A673 (cell line): ENCODE results near the gene NELL1. TPM values are rescaled to one million over a fixed set of nuclear protein-coding genes. Genes with fewer than 3 reads are reported as not detected.

Experiments
- BruUV-seq: library from RNA; stranded (reverse); fragments of 400-500 nt; replicated peaks from 2 replicates; lab custom pipeline; 2021; lab: Mats Ljungman, UMichigan
- CTCF ChIA-PET: fragments of 300-600 bp; sonication (Branson Sonifier 250); formaldehyde crosslinking; loops from one replicate; lab custom pipeline; 2022; ENCODE audit warnings: antibody characterized with exemption; lab: Charles Lee
- POLR2A ChIA-PET: fragments of 300-600 bp; sonication (Branson Sonifier 250); formaldehyde crosslinking; loops from one replicate; lab custom pipeline; 2022; ENCODE audit warnings: antibody characterized with exemption; ENCODE audit not compliant: low non-redundant PET; lab: Charles Lee
- DNase-seq: peaks from one replicate; pipeline ENCODE4 v3.0.0-alpha.2; 2015; ENCODE audit warnings: low spot score
- H3K27ac ChIP-seq: fragments of 200-600 bp; sonication (generic); 2 replicates; pipeline ENCODE4 v1.5.1; 2016; ENCODE audit warnings: mixed run types, low read depth, mild to moderate bottlenecking, mixed read lengths, antibody characterized with exemption, low read length; ENCODE audit not compliant: poor library complexity, severe bottlenecking
- H3K27me3 ChIP-seq: fragments of 200-600 bp; sonication (generic); replicated peaks from 2 replicates; pipeline ENCODE4 v1.6.1; 2017; ENCODE audit warnings: mixed run types, low read depth, mild to moderate bottlenecking, mixed read lengths, antibody characterized with exemption, low read length; ENCODE audit not compliant: insufficient read depth, poor library complexity
- H3K36me3 ChIP-seq: fragments of 200-600 bp; sonication (generic); 2 replicates; pipeline ENCODE4 v1.6.1; 2016; ENCODE audit warnings: mixed run types, mild to moderate bottlenecking, mixed read lengths, antibody characterized with exemption, low read length; ENCODE audit not compliant: insufficient read depth, poor library complexity, severe bottlenecking
- H3K4me1 ChIP-seq: fragments of 200-600 bp; sonication (generic); 2 replicates; pipeline ENCODE4 v1.6.1; 2017; ENCODE audit warnings: mixed run types, mild to moderate bottlenecking, mixed read lengths, antibody characterized with exemption, low read length; ENCODE audit not compliant: insufficient read depth, poor library complexity, severe bottlenecking
- H3K4me3 ChIP-seq: fragments of 200-600 bp; sonication (generic); 2 replicates; pipeline ENCODE4 v1.5.1; 2016; ENCODE audit warnings: low read depth, mixed run types, mild to moderate bottlenecking, mixed read lengths, low read length; ENCODE audit not compliant: poor library complexity, severe bottlenecking
- H3K9me3 ChIP-seq: fragments of 200-600 bp; sonication (generic); 2 replicates; pipeline ENCODE4 v1.6.1; 2016; ENCODE audit warnings: mixed run types, low read depth, mild to moderate bottlenecking, mixed read lengths, antibody characterized with exemption, low read length; ENCODE audit not compliant: poor library complexity, severe bottlenecking
- EZH2 ChIP-seq: fragments of 200-600 bp; sonication (generic); IDR thresholded peaks from 2 replicates; pipeline ENCODE4 v1.6.1; 2017; ENCODE audit warnings: borderline replicate concordance, low read depth, mild to moderate bottlenecking, mixed read lengths, antibody characterized with exemption, low read length; ENCODE audit not compliant: poor library complexity, severe bottlenecking
- intact Hi-C: fragments of 100-400 bp; cut with micrococcal nuclease; formaldehyde crosslinking; loops from one replicate; pipeline ENCODE4 v1.10.0; 2022; ENCODE audit not compliant: unreplicated experiment
- total RNA-seq: library from RNA; stranded (reverse); gene quantifications from 2 replicates; pipeline ENCODE4 v1.2.3, GENCODE V29; 2021
- TF ChIP-seq, protein P1 (sequence below): fragments of 300-800, 200-600 bp; sonication (generic); conservative IDR thresholded peaks from 2 replicates; pipeline ENCODE4 v1.5.1; 2017; ENCODE audit warnings: low read depth, mild to moderate bottlenecking, antibody characterized with exemption, low read length, moderate library complexity, mixed read lengths

Gene NELL1
- total RNA-seq, 1 experiment from 2014 or later: 0.32 TPM

- Histone ChIP-seq H3K27me3 (no peaks in the 10 kb centered on the region), H3K4me1 (no peaks in the 10 kb centered on the region), H3K4me3 (no peak overlapping the region), H3K27ac (no peak overlapping the region), H3K36me3 (no peaks in the 10 kb centered on the region), H3K9me3 (no peaks in the 10 kb centered on the region)
- BruUV-seq: no TSS peak
- intact Hi-C loops: no loop called here
- TF ChIP-seq, protein P1, sequence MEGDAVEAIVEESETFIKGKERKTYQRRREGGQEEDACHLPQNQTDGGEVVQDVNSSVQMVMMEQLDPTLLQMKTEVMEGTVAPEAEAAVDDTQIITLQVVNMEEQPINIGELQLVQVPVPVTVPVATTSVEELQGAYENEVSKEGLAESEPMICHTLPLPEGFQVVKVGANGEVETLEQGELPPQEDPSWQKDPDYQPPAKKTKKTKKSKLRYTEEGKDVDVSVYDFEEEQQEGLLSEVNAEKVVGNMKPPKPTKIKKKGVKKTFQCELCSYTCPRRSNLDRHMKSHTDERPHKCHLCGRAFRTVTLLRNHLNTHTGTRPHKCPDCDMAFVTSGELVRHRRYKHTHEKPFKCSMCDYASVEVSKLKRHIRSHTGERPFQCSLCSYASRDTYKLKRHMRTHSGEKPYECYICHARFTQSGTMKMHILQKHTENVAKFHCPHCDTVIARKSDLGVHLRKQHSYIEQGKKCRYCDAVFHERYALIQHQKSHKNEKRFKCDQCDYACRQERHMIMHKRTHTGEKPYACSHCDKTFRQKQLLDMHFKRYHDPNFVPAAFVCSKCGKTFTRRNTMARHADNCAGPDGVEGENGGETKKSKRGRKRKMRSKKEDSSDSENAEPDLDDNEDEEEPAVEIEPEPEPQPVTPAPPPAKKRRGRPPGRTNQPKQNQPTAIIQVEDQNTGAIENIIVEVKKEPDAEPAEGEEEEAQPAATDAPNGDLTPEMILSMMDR: no peak
- TF ChIP-seq EZH2: no peak
- ChIA-PET POLR2A (no interaction called here), CTCF (no interaction called here)
- no peak for DNase-seq
These were observed 588.1 kb downstream of the NELL1 start for GRCh38 chr11:21257461-21257860.

DNA sequence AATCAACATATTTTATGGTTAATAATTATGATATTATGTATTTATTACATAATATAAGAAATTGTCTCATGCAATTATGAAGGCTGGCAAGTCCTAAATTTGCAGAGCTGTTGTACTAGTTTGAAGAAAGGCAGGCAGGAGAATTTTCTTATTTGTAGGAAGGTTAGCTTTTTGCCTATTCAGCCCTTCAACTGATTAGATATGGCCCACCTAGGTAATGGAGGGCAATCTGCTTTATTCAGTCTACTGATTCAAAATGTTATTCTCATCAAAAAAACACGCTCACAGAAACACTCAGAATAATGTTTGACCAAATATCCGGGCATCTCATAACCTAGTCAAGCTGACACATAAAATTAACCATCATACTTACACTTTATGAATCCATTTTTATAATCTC lies 589.0 kb downstream of the NELL1 start:
- no peak for DNase-seq
- no peaks in the 10 kb centered on the region for H3K4me1 ChIP-seq
- intact Hi-C loops: no loop called here
- H3K27me3 ChIP-seq: no peaks in the 10 kb centered on the region
- CTCF ChIA-PET: no interaction called here
- no peak overlapping the region for H3K27ac ChIP-seq
- TF ChIP-seq EZH2: no peak
- TF ChIP-seq, protein P1: no peak
- H3K9me3 ChIP-seq: no peaks in the 10 kb centered on the region
- H3K36me3 ChIP-seq: no peaks in the 10 kb centered on the region
- no TSS peak for BruUV-seq
- POLR2A ChIA-PET: no interaction called here
- no peak overlapping the region for H3K4me3 ChIP-seq

- CTCF ChIA-PET: no interaction called here
- no peaks in the 10 kb centered on the region for H3K27me3 ChIP-seq
- POLR2A ChIA-PET: no interaction called here
- no peak overlapping the region for H3K4me3 ChIP-seq
- H3K36me3 ChIP-seq: no peaks in the 10 kb centered on the region
- no TSS peak for BruUV-seq
- H3K9me3 ChIP-seq: no peaks in the 10 kb centered on the region
- TF ChIP-seq, protein P1: no peak
- TF ChIP-seq EZH2: no peak
- intact Hi-C loops: no loop called here
- no peak for DNase-seq
- H3K27ac ChIP-seq: no peak overlapping the region
- no peaks in the 10 kb centered on the region for H3K4me1 ChIP-seq
These were observed 590.7 kb downstream of the NELL1 start for GRCh38 chr11:21260101-21260500.
